ENCODE data around the gene CDK9.

CDK9 gene

GRCh38 chr9:127762111-127762676 lies 23.6 kb upstream of the CDK9 start:
- no peak for FAIRE-seq

DNA sequence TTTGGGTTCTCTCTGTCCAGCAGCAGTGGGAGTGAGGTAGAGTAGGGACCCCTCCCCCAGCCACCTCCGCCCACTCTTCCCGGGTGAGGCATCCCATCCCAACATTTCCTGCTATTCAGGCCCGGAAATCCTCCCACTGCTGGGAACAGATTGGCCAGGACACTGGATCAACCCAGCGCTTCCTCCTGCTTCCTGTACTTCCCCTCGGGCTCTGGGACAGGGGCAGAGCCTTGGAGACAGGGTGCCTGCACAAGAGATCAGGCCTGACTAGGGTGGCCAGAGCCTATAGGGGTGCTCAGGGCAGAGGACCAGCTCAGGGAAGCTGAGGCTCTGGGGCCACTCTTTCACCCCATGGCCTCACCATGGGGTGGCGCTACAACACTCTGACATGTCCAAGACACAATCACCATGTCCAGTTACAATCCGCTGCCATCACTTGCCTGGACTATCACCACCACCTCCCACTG lies 21.9 kb upstream of the CDK9 start:
- no peak for FAIRE-seq

GRCh38 chr9:127765418-127765817 lies 20.4 kb upstream of the CDK9 start:
- no peak for FAIRE-seq

DNA sequence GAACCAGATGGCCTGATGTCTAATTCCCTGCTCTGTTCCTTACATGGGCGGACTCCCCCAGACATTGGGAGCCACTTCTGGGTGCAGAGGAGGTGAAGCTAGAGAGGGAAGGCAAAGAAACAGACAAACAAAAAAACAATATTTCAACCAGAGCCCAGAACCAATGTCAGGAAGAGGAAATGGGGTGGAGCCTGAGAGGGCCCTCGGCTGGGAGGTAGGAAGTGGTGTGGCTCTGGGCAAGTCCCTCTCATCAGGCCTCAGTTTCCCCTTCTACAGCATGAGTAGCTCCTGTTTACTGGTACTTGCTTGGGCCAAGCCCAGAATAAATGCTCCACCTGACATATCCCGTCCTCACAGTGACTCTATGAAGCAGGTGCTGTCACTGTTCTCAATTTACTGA lies 18.4 kb upstream of the CDK9 start:
- FAIRE-seq: no peak

GRCh38 chr9:127767909-127768331 lies 17.9 kb upstream of the CDK9 start:
- FAIRE-seq: no peak

GRCh38 chr9:127768698-127769097 lies 17.1 kb upstream of the CDK9 start:
- FAIRE-seq: no peak

DNA sequence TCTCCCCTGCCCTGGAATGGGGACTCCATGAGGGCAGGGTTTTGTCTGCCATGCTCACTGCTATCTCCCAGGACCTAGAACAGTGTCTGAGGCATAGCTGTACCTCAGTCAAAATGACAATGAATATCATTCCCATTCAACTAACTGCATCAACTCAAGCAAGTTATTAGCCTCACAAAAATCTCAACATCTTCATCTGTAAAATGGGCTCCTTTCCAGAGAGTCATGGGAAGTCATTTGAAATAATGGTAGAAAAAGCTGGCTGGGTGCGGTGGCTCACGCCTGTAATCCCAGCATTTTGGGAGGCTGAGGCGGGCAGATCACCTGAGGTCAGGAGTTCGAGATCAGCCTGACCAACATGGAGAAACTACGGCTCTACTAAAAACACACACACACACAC lies 16.7 kb upstream of the CDK9 start:
- FAIRE-seq: no peak

- no peak for FAIRE-seq
Observed at GRCh38 chr9:127769929-127770582, 15.8 kb upstream of the CDK9 start.

DNA sequence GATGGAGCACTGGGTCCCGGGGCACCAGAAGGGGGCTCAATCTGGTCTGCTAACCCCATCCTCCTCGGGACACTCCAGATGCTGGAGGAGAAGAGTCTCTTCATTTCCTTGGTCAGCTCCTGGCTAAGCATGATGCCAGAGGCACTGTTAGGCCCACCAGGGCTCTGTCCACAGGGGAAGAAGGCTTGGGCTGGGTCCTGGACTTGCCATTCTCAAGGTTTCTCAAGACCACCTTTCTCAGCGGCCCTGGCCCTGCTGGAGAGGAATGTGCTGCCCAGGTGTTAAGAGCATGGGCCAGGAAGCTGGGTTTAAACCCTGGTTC lies 15.3 kb upstream of the CDK9 start:
- FAIRE-seq: no peak

GRCh38 chr9:127770905-127771569 lies 14.8 kb upstream of the CDK9 start:
- FAIRE-seq: peak; percentile 88

- no peak for FAIRE-seq
Observed at GRCh38 chr9:127771570-127772189, 14.2 kb upstream of the CDK9 start.

DNA sequence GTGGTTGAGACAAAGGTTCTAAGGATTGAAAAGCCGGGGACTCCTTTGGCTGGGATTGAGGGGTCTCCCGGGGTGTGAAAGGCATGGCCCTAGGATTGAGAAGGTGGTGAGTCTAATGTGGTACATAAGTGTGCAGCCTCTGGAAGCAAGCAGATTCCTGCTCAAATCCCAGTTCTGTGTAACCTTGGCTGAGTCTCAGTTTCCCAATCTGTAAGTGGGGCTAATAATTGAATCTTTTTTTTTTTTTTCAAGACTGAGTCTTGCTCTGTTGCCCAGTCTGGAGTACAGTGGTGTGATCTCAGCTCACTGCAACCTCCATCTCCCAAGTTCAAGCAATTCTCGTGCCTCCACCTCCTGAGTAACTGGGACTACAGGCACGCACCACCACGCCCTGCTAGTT lies 13.2 kb upstream of the CDK9 start:
- FAIRE-seq: no peak

- FAIRE-seq: no peak
Observed at GRCh38 chr9:127773272-127773671, 12.6 kb upstream of the CDK9 start.

- no peak for FAIRE-seq
Observed at GRCh38 chr9:127773981-127774380, 11.9 kb upstream of the CDK9 start.

GRCh38 chr9:127776195-127776923 lies 9.5 kb upstream of the CDK9 start:
- FAIRE-seq: no peak

- no peak for FAIRE-seq
Observed at GRCh38 chr9:127776924-127777289, 8.9 kb upstream of the CDK9 start.

DNA sequence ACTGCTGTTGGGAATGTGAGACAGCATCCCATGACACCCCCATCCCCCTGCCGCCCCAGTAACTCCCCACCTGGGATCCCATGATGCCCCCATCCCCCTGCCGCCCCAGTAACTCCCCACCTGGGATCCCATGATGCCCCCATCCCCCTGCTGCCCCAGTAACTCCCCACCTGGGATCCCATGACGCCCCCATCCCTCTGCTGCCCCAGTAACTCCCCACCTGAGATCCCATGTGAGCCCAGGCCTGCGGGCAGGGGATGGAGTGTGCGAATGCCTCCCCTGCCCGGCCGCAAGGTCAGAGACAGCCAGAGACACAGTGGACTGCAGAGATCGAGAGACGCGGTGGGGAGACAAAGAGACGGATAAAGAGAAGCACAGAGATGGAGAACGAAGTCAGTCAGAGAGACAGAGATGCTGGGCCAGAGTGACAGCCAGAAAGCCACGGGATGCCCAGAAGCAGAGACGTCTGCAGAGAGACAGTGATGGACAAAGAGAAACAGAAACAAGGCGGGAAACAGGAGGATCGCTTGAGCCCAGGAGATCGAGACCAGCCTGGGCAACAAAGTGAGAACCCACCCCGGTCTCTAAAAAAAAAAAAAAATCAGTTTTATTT lies 8.4 kb upstream of the CDK9 start:
- FAIRE-seq: no peak

- no peak for FAIRE-seq
Observed at GRCh38 chr9:127778280-127779135, 7.3 kb upstream of the CDK9 start, which contains the start of gene SH2D3C. Gene SH2D3C, minus strand, starts transcription at chr9:127778666. Its CDS starts 39 bp downstream, at chr9:127778627.

- FAIRE-seq: no peak
Observed at GRCh38 chr9:127779136-127779981, 6.5 kb upstream of the CDK9 start.

DNA sequence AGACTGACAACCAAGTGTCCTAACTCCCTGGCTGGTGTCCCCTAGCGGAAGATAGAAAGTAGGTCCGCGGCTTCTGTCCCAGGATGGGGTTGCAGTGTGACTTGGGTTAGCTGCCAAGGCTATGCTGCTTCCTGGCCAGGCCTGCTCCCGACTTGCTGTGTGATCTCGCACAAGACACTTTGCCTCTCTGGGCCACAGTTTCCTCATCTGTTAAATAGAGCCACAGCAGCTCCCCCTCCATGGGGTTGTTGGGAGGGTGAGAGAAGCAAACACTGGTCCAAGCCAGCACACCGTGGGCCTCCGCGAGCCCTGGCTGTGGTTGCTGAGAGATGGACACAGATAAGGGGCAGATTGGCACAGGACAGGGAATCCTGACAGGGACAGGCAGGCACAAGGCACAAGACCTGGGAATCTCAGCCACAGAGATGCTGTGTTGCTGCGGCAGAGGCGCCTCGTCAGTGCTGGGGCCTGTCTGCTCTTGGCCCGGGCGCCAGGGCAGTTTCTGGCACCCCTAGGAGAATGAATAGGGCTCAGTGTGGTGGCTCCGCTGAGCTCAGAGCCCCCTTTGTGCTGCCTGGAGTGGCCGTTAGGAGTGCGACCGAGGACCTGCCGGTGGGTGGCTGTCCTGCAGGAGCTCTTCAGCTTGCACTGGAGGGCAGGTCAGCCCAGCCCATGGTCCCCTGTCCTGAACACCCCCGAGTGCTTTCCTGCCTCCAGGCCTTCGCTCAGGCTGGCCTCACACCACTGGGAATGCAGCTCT lies 5.5 kb upstream of the CDK9 start:
- FAIRE-seq: no peak
